Measurements from ENCODE around the gene SPAM1. TPM values are rescaled to one million over a fixed set of nuclear protein-coding genes. Genes with fewer than 3 reads are reported as not detected.

Gene SPAM1
- total RNA-seq, 2 experiments from 2014 or later, result not detected

DNA sequence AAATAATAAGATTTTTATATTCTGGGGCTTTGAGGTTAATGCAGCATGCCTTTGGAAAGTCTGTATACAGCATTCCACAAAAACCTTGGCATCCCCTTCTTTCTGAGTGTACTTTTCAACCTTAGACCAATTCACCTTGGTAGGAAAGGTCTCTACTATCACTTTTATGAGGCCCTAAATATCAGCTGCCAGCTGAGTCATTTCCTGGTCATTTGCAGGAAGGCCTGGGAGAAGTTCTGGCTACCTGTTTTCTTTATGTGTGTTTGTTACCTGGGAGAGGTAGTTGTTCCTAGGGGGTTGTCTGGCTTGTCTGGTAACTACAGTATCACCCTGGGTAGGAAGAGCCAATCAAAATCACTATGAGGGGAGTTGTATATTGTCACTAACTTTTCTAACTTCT is 4.1 kb downstream of the SPAM1 start:
- Mint-ChIP-seq H3K4me1 (ENCODE audit: low read depth) (no peaks in the 10 kb centered on the region), H3K9me3 (no peaks in the 10 kb centered on the region), H3K4me3 (no peak overlapping the region), H3K36me3 (no peaks in the 10 kb centered on the region), H3K27me3 (no peaks in the 10 kb centered on the region), H3K27ac (no peak overlapping the region)
- CTCF ChIA-PET, result no interaction called here
- intact Hi-C loops (cut with micrococcal nuclease), result no loop called here
- DNase-seq, result no peak
- POLR2A ChIA-PET, result no interaction called here

DNA sequence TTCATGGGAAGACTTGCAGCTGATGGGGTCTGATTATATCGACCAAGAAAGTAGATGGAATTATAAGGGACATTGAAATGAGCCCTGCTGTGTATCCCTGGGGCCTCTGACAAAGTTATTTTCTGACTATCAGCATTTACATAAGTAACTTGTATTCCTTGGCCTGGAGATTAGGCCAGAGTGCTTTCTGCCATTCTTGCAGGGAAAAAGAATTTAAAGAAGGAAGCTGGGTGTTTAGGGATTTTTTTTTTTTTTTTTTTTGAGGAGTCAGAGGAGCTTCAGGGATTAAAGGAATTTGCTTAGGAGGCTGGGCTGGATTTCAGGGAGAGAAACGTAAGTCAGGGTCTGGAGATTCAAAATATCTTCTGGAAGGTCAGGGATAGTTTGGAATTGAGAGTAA is 4.6 kb downstream of the SPAM1 start:
- Mint-ChIP-seq H3K9me3 (peaks cover 2% of the 10 kb centered on the region), H3K4me3 (no peak overlapping the region), H3K36me3 (no peaks in the 10 kb centered on the region), H3K4me1 (ENCODE audit: low read depth) (no peaks in the 10 kb centered on the region), H3K27me3 (no peaks in the 10 kb centered on the region), H3K27ac (no peak overlapping the region)
- no peak for DNase-seq
- POLR2A ChIA-PET, result no interaction called here
- intact Hi-C loops (cut with micrococcal nuclease), result no loop called here
- CTCF ChIA-PET, result no interaction called here

DNA sequence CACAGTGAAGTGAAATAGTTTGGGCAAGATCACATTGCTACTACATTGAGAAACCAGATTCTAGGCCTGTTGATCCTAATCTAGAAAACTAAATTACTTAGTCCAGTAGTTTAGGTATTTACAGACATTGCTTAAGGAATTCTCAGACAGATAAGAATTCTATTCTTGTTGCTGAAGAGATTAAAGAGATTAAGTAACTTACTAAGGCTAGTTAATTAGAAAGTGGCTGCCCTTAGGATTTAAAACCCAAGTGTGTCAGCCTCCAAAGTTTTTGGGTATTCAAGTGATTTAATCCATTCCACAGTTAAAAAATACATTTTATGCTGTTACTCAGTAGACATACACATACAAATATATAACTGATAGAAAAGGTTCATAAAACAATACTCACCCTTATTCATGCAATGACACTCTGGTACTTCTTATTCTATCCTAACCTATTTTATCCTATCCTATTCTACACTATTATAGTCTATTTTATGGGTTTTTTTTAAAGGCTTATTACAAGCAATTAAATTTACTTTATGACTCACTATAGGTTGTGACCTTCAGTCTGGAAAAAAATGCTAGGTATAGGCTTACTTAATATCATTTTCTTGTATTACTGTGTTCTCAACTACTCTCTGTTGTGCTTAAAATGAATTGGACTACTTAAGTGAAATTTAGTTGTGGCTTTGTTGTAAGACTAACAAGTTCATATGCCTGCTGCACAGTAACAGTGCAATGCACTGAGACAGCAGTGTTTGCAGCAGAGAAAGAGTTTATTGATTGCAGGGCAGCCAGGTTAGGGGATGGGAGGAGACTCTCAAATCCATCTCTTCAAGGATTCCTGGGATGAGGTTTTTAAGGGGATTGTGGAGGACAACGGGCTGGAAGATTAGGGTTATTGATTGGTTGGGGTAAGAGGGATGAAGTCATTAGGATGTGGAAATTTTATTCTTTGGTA is 10.7 kb downstream of the SPAM1 start:
- no peaks in the 10 kb centered on the region for H3K4me1 Mint-ChIP-seq (ENCODE audit: low read depth)

DNA sequence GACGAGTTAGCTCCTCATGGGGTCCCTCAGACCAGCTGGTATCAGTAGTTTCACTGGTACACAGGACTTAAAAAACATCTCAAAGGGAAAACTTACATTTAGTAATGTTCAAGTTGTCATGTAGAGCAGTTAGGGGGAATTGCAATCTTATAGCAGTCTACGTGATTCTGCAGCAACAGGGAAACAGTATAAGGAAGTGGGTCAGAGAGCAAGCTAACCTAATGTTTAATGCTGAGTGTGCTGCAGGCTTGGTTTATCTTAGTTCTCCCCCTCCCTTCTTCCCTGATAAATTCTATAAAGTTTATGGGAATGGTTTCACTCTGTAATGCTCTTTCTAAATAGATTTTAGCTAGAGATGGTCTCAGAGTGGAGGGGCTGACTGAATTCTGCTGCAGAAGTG is 11.3 kb downstream of the SPAM1 start:
- no peak for DNase-seq
- CTCF ChIA-PET, result no interaction called here
- no peaks in the 10 kb centered on the region for H3K4me1 Mint-ChIP-seq (ENCODE audit: low read depth)
- peaks cover 12% of the 10 kb centered on the region for H3K9me3 Mint-ChIP-seq
- H3K36me3 Mint-ChIP-seq, result no peaks in the 10 kb centered on the region
- no peak overlapping the region for H3K27ac Mint-ChIP-seq
- intact Hi-C loops (cut with micrococcal nuclease), result no loop called here
- H3K27me3 Mint-ChIP-seq, result no peaks in the 10 kb centered on the region
- no peak overlapping the region for H3K4me3 Mint-ChIP-seq
- POLR2A ChIA-PET, result no interaction called here

More for the DNA sequence above, 10.7 kb downstream of the SPAM1 start:
- Mint-ChIP-seq H3K4me3 (no peak overlapping the region), H3K27me3 (no peaks in the 10 kb centered on the region), H3K36me3 (no peaks in the 10 kb centered on the region), H3K27ac (no peak overlapping the region), H3K9me3 (peaks cover 12% of the 10 kb centered on the region)
- intact Hi-C loops (cut with micrococcal nuclease), result no loop called here
- no peak for DNase-seq
- ChIA-PET POLR2A (no interaction called here), CTCF (no interaction called here)

DNA sequence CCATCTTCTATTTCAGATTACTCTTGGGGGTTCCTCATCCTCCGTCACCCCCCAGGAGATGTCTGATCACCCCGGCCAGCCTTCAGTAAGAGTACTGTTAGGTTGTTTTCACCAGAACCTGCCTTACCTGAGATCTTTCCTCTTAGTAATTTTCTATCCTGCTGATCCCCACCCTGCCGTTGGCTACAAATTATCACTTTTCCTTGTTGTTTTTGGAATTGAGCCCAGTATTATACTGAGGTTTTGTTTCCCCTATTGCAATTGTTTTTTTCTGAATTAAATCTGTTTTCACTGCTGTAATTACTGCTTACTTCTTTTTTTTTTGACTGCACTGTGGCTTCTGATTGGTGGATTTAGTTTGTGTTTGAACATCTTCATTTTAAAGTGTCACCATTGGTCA is 14.7 kb downstream of the SPAM1 start:
- no peak overlapping the region for H3K27ac Mint-ChIP-seq
- ChIA-PET POLR2A (no interaction called here), CTCF (interaction anchor here (0.7 kb wide), 1 partner anchor 50 kb away, joined by 4 read pairs; no protein-coding TSS in a partner anchor)
- no peak for DNase-seq
- H3K27me3 Mint-ChIP-seq, result peaks cover 2% of the 10 kb centered on the region
- H3K4me1 Mint-ChIP-seq (ENCODE audit: low read depth), result no peaks in the 10 kb centered on the region
- H3K36me3 Mint-ChIP-seq, result no peaks in the 10 kb centered on the region
- intact Hi-C loops (cut with micrococcal nuclease), result no loop called here
- H3K4me3 Mint-ChIP-seq, result no peak overlapping the region
- peaks cover 9% of the 10 kb centered on the region for H3K9me3 Mint-ChIP-seq

DNA sequence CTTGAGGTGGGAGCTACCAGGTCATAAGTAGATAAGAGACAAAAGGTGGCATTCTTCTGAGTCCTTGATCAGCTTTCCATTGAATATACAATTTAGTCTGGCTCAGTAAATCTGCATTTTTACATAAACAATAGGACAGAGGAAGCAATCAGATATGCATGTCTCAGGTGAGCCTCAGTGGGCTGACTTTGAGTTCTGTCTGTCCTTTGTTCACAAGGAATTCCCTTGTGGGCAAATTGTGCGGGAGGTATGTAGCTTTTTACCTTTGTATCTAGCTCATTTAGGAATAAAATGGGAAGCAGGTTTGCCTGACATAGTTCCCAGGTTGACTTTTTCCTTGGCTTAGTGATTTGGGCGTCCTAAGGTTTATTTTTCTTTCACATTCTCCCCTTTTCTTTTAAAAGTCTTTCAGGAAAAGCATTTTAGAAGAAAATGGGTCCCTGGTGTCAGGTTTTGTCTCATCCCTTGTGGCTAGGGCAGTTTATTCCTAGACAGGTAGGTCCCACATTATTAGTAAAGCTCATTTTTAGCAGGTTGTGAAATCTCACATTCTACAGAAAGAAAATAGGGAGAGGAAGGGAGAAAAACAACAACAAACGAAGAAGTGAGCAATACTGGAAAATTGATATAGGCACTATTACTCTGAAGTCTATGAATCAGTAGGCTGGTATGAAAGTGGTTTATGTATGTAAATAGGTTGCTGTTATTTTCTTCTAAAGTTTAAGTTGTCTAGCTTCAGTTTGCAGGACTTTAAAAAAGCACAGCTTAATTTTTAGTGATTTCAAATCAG is 16.5 kb downstream of the SPAM1 start:
- ChIA-PET POLR2A (no interaction called here), CTCF (no interaction called here)
- Mint-ChIP-seq H3K27ac (no peak overlapping the region), H3K27me3 (peaks cover 2% of the 10 kb centered on the region), H3K36me3 (no peaks in the 10 kb centered on the region), H3K4me3 (no peak overlapping the region), H3K9me3 (peaks cover 3% of the 10 kb centered on the region), H3K4me1 (ENCODE audit: low read depth) (no peaks in the 10 kb centered on the region)
- intact Hi-C loops (cut with micrococcal nuclease), result no loop called here
- no peak for DNase-seq

DNA sequence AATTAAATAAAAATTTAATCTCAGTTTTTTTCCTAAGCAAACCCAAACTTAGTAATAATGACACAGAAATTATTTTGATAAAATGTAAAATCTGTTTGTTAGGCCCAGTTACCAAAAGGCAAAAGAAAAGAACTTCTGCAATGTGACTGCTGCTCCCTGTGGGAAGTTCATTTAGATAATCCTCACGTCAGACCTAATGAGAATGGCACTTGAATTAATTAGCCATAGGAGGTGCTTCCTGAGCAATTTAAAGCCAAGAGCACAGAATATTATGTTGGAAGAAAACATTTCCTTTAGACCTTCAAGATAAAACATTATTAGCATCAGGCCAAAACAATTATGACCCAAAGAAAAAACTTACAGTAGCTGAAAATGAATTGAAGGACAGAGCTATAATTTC is 19.4 kb downstream of the SPAM1 start:
- Mint-ChIP-seq H3K4me1 (ENCODE audit: low read depth) (no peaks in the 10 kb centered on the region), H3K27ac (no peak overlapping the region), H3K9me3 (no peaks in the 10 kb centered on the region), H3K36me3 (no peaks in the 10 kb centered on the region), H3K27me3 (peaks cover 2% of the 10 kb centered on the region), H3K4me3 (no peak overlapping the region)
- DNase-seq, result no peak
- ChIA-PET POLR2A (no interaction called here), CTCF (no interaction called here)
- intact Hi-C loops (cut with micrococcal nuclease), result no loop called here

DNA sequence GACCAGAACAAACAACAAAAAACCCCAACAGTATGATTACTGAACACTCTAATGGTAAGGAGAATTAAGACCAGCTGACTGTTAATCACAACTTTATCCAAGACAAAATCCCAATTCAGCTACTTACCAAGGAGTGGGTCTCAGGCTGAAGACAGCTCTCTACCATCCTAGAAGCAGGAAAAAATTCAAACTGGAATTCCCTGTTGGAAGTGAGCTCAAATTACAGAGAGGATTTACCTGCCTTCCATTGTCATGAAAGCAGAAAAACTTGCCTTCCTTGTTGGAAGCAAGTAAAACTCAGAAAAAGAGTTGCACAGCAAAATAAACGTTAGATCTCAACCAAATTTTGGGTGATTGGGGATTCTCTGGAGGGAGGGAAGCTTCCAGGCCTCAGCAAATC is 20.9 kb downstream of the SPAM1 start:
- Mint-ChIP-seq H3K4me3 (no peak overlapping the region), H3K36me3 (no peaks in the 10 kb centered on the region), H3K4me1 (ENCODE audit: low read depth) (no peaks in the 10 kb centered on the region), H3K9me3 (no peaks in the 10 kb centered on the region), H3K27me3 (peaks cover 3% of the 10 kb centered on the region), H3K27ac (no peak overlapping the region)
- intact Hi-C loops (cut with micrococcal nuclease), result no loop called here
- no peak for DNase-seq
- CTCF ChIA-PET, result interaction anchor here (0.6 kb wide), 1 partner anchor 146 kb away, joined by 3 read pairs; no protein-coding TSS in a partner anchor
- POLR2A ChIA-PET, result no interaction called here

DNA sequence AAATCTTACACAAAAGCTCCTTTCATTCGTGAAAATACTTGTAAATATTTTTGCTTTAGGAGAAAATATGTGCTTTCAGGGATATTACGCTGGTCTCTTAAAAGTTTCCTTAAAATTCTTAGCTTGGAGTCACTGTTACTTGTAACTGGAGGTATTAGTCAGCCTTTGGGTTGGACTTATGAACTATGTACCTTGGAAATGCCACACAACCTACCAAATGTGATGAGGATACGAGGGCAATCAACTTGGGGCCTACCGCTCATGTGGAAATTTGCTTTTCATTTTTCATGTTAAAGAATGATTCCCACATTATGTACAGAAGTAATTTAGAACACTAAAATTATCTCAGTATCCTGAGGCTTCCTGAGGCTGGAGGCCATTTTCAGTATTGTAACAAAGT is 23.1 kb downstream of the SPAM1 start:
- no peaks in the 10 kb centered on the region for H3K4me1 Mint-ChIP-seq (ENCODE audit: low read depth)
- H3K4me3 Mint-ChIP-seq, result no peak overlapping the region
- intact Hi-C loops (cut with micrococcal nuclease), result no loop called here
- H3K9me3 Mint-ChIP-seq, result no peaks in the 10 kb centered on the region
- no peak for DNase-seq
- no peak overlapping the region for H3K27ac Mint-ChIP-seq
- CTCF ChIA-PET, result no interaction called here
- peaks cover 3% of the 10 kb centered on the region for H3K27me3 Mint-ChIP-seq
- H3K36me3 Mint-ChIP-seq, result no peaks in the 10 kb centered on the region
- POLR2A ChIA-PET, result no interaction called here

DNA sequence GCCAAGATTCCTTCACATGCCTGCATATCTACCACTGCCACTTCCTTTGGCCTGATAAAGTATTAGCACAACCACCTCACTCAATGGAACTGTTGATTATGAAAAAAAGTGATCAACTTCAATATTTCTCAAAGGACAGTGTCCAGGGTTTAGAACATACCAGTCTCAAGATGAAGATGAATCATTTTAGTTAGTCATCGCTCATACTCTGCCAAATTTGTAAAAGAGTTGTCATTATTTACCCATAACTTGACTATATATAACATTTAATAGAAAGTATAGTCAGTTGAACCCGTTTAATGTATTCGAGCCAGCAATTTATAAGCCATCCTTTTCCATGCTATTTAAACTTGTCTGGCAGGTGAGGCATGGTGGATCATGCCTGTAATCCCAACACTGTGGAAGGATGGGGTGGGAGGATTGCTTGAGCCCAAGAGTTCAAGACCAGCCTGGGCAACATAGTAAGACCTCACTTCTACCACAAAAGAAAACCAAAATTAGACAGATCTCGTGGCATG is 33.2 kb downstream of the SPAM1 start:
- H3K36me3 Mint-ChIP-seq, result no peaks in the 10 kb centered on the region
- no peaks in the 10 kb centered on the region for H3K4me1 Mint-ChIP-seq (ENCODE audit: low read depth)
- CTCF ChIA-PET, result no interaction called here
- POLR2A ChIA-PET, result no interaction called here
- H3K4me3 Mint-ChIP-seq, result no peak overlapping the region
- H3K27me3 Mint-ChIP-seq, result no peaks in the 10 kb centered on the region
- H3K27ac Mint-ChIP-seq, result no peak overlapping the region
- intact Hi-C loops (cut with micrococcal nuclease), result no loop called here
- H3K9me3 Mint-ChIP-seq, result no peaks in the 10 kb centered on the region
- no peak for DNase-seq

DNA sequence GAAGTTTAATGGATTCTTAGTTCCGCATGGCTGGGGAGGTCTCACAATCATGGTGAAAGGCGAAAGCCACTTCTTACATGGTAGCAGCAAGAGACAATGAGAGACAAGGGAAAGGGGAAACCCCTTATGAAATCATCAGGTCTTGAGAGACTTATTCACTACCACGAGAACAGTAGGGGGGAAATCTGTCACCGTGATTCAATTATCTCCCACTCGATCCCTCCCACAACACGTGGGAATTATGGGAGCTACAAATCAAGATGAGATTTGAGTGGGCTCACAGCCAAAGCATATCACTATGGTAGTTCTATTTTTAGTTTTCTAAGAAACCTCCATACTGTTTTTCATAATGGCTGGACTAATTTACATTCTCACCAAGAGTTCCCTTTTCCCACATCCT is 36.7 kb downstream of the SPAM1 start:
- no peaks in the 10 kb centered on the region for H3K27me3 Mint-ChIP-seq

DNA sequence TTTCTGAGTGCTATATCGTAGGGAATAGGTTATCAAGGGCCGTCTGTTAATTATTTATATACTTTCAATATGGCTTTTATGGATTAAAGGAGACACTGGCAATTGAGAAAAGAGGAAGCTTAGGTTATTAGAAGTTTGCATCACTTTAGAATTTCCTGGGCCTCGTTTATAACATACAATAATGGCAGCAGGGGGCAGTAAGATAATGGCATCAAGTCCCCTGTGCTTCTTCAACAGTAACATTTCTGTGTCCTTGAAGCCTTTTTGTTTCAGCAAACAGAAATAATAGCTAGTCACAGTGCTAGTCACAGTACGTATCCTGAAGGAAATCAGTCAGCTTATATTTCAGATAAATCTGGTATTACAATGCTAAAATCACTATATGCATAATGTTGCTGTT is 41.9 kb downstream of the SPAM1 start:
- intact Hi-C loops (cut with micrococcal nuclease), result no loop called here
- DNase-seq, result no peak
- Mint-ChIP-seq H3K4me3 (no peak overlapping the region), H3K27ac (no peak overlapping the region), H3K4me1 (ENCODE audit: low read depth) (no peaks in the 10 kb centered on the region), H3K36me3 (no peaks in the 10 kb centered on the region), H3K9me3 (no peaks in the 10 kb centered on the region), H3K27me3 (no peaks in the 10 kb centered on the region)
- ChIA-PET POLR2A (no interaction called here), CTCF (no interaction called here)

More for the DNA sequence above, 36.7 kb downstream of the SPAM1 start:
- H3K27ac Mint-ChIP-seq, result no peak overlapping the region
- DNase-seq, result peak; percentile 12
- CTCF ChIA-PET, result no interaction called here
- H3K4me3 Mint-ChIP-seq, result no peak overlapping the region
- no peaks in the 10 kb centered on the region for H3K9me3 Mint-ChIP-seq
- no peaks in the 10 kb centered on the region for H3K36me3 Mint-ChIP-seq
- intact Hi-C loops (cut with micrococcal nuclease), result no loop called here
- no peaks in the 10 kb centered on the region for H3K4me1 Mint-ChIP-seq (ENCODE audit: low read depth)
- POLR2A ChIA-PET, result no interaction called here

All from activated CD4-positive, alpha-beta memory T cell treated with anti-CD3 and anti-CD28 coated beads for 36 hours (primary cell).